NCI-H1694 (cell line): ENCODE data around the gene PNPLA7.
A peak's percentile ranks its signal among the peaks of the same experiment; 100 is the strongest.
"Not testable (repeated sequence)": the region's sequence is repeated elsewhere in the genome, so short reads cannot be mapped to it uniquely, and the experiment has no call there.

Experiments used
- DNase-seq: peaks from one replicate; lab custom pipeline; 2025; lab: John Stamatoyannopoulos, UW

PNPLA7 gene

GRCh38 chr9:137478962-137479861 lies 71.0 kb downstream of the PNPLA7 start:
- no peak for DNase-seq

- no peak for DNase-seq
Measured at GRCh38 chr9:137478613-137478961, 71.6 kb downstream of the PNPLA7 start.

- no peak for DNase-seq
Measured at GRCh38 chr9:137477778-137478612, 72.2 kb downstream of the PNPLA7 start.

DNA sequence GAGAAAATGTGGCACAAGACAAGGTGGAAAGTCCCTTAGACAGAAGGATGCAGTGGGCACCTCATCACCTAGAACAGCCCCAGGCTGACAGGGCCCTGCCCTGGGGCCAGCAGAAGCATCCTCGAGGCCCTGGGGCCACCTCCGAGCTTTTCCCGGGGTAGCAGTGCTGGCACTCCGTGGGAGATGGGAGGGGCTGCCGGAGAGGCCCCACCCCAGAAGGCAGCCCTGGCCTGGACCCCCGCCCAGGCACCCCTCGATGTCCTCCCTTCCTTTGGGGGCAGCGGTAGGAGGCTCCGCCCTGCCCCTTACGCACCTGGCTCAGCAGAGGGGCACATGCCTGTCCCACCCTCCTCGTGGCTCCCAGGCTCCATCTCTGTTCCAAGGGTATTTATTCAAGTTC lies 73.3 kb downstream of the PNPLA7 start:
- DNase-seq: no peak

DNA sequence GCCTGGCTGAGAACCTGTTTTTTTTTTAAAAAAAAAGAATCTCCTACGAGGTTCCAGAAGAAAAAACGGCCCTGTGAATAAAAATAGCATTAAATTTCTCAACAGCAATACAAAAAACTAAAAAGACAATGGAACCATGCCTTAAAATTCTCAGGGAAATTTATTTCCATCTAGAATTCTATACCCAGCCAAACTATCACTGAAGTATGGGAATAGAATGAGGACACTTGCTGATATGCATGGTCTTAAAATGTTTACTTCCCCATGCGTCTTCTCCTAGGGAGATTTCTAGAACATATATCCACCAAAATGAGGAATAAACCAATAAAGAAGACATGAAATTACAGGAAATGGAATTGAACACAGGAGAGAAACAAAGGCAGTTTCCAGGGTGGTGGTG lies 74.5 kb downstream of the PNPLA7 start:
- no peak for DNase-seq

- DNase-seq: no peak
Measured at GRCh38 chr9:137474271-137474670, 75.9 kb downstream of the PNPLA7 start.

- no peak for DNase-seq
Measured at GRCh38 chr9:137470785-137471184, 79.4 kb downstream of the PNPLA7 start.

- DNase-seq: no peak
Measured at GRCh38 chr9:137467896-137468295, 82.3 kb downstream of the PNPLA7 start.

DNA sequence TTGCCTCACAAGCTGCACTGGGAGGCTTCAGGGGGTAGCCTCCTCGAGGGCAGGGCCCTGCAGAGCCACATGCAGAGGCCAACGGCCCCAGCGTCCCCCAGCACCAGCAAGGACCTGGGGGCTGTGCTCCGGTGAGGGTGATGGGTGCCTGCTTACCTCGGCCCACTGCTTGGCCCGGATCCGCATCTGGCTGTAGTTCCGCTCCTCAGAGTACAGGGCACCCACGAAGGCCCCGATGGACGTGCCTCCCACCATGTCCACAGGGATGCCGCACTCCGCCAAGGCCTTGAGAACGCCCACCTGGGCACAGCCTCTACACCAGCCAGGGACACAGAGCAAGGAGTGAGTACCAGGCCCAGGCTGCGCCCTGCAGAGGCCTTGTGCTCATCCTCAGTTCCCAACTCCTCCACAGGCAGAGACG lies 83.0 kb downstream of the PNPLA7 start:
- DNase-seq: no peak

GRCh38 chr9:137466389-137467085 lies 83.7 kb downstream of the PNPLA7 start:
- not testable (repeated sequence) for DNase-seq

DNA sequence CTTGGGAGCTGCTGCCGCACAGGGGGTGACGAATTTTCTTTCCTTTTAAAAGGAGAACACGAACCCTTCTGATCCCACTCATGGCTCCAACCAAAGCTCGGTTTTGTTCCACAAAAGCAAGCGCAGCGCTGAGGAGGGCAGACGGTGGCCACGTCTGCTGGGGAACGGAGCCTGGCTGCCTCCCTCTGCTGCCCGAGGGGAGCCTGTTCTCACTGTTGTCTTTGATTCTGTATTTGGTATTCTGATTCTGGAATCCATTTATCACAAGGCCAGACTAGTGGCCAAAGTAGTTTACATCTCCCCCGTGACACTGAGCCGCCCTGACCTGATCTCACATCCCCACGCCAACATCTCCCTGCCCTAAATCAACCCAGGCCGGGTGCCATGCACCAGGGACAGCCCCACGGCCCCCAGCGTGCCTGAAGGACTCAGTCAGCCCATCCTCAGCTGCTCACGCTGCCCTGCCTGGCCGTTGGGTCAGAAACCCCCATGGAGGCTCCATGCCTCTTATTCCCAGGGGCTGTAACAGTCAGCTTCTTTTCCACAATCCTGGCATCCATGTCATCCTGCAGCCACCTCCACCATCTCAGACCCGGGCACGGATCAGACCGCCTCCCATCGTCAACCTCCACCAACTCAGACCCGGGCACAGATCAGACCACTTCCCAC lies 84.3 kb downstream of the PNPLA7 start:
- DNase-seq: no peak

DNA sequence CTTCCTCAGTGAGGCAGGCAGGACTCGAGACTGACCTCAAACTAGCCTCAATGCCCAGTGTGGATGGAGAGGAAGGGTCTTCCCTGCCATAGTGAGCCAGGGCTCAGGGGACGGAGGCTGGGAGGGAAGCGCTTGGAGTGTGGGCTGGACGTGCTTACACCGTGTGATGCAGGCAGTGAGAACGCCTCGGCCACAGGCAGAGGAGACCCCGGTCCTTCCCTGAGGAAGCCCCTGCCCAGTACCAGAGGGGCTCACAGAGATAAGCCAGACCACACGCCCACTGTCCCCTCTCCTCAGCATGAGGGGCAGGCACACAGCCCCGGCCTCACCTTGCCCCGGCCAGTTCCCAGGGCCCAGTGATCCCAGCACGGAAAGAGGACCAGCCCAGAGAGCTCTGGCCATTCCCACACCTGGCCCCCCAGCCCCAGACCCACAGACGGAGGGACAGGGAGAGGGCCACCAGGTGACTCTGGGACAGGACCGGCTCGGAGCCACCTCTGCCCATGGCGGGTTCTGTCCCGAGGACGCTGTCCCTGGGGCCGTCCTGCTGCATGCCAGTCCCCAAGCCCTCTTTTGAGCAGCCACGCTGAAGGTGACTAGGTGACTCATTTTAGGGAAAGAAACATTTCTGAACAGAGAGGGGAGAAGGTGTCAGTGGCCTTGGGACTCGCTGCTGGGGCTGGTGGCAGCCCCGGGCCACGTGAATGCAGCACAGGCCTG lies 85.0 kb downstream of the PNPLA7 start:
- DNase-seq: no peak

- no peak for DNase-seq
Measured at GRCh38 chr9:137464291-137464999, 85.8 kb downstream of the PNPLA7 start.

GRCh38 chr9:137463931-137464290 lies 86.3 kb downstream of the PNPLA7 start:
- DNase-seq: no peak

GRCh38 chr9:137462986-137463930 lies 86.9 kb downstream of the PNPLA7 start:
- DNase-seq: peak; percentile 71

- DNase-seq: no peak
Measured at GRCh38 chr9:137462396-137462985, 87.7 kb downstream of the PNPLA7 start.

DNA sequence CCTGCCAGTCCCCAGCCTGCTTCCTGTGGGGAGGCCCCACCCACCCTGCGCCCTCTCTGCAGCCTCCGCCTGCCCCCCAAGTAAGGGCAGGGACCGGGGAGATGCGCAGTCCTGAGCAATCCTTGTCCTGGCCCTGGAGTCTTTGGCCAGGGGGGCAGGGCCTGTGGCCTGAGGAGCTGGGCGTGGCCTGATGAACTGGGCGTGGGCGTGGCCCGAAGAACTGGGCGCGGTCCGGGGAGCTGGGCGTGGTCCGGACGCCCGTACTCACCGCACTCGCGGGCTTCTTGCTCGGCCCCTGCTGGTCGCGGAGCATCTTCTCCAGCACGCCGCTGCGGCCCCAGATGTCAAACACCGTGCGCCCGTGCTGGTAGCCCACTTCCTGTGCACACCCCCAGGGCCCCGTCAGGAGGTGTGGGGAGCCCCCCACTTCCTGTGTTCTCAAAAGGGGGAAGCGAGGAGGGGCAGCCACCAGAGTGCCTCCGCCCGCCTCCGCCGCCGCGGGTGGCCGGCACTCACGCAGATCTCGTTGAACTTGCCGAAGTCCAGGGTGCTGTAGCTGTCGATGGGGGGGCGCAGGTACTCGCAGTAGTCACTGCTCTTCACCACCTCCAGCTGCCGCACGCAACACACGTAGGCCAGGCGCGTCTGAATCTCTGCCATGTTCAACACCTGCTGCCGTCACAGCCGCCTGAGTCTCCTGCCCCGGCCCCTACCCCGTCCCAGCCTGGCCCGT lies 88.4 kb downstream of the PNPLA7 start:
- no peak for DNase-seq

DNA sequence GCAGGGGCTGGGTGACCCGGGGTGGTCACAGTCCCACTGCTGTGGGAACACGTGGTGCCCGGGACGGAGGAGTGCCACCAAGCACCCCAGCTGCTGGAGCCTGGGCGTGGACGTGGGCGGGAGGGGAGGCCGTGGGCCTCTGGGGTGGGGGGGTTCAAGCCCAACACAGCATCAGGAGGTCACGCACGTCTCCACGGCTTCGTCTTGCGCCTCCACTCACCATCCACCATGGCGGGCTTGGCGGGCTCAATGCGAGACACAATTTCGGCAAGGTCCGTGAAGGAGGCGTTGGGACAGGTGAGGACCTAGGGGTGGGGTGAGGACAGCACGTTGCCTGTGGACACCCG lies 88.9 kb downstream of the PNPLA7 start:
- DNase-seq: no peak
